ENCODE data around the gene TBC1D9. TPM values are rescaled to one million over a fixed set of nuclear protein-coding genes. Genes with fewer than 3 reads are reported as not detected.

Gene TBC1D9
- total and polyA plus RNA-seq, 8 donors: 4.9 to 38.2 (median 12.2) TPM

DNA sequence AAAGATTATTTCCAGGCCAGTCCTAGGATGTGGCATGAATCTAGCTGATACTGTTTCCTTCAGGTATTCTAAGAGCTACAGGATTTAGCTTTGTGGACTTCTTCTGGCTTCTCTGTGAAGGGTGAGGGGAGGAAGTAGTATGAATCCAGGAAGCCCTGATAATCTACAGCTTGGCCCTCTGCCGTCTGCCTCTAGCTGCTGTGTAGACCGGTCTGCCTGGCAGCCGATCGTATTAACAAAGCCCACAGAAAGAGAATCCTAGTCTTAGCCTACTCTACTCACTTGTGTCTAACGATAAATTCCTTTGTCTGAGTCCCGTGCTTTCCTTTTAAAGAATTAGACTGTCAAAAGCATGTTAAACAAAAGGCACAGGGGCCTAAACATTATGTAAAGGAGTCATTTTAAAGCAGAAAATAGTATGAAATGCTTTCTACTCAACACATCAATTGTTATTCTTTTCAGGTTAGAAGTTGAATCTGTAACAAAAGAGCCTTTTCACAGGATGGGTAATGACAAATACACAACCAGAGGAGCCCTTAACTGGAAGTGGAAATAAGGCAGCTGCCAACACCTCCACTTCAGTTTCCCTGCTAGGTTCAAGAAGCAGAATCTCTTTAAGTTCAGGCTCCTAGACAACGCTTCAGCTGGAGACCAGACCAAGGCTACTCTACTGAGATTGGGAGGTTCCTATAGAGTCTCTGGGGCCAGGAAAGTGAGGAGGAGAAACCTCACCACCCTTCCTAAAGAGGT is 138.5 kb downstream of the TBC1D9 start:
- 29 to 35% (median 34%) methylated on average over 7 of the region's 7 CpGs for WGBS, 5 donors
- Histone ChIP-seq H3K27me3 (no peaks in the 10 kb centered on the region), H3K27ac (no peak overlapping the region), H3K4me3 (no peak overlapping the region), H3K36me3 (peaks cover 5 to 13% (median 9%) of the 10 kb centered on the region in 4 donors), H3K9me3 (no peaks in the 10 kb centered on the region), H3K4me1 (peaks cover 0 to 6% (median under 1%) of the 10 kb centered on the region in 4 donors)
- no peak for TF ChIP-seq POLR2AphosphoS5 (IDR thresholded peaks at IDR 0.05)
- TF ChIP-seq EP300 (IDR thresholded peaks at IDR 0.05): no peak
- TF ChIP-seq POLR2A (IDR thresholded peaks at IDR 0.05): no peak
- TF ChIP-seq, protein P1, sequence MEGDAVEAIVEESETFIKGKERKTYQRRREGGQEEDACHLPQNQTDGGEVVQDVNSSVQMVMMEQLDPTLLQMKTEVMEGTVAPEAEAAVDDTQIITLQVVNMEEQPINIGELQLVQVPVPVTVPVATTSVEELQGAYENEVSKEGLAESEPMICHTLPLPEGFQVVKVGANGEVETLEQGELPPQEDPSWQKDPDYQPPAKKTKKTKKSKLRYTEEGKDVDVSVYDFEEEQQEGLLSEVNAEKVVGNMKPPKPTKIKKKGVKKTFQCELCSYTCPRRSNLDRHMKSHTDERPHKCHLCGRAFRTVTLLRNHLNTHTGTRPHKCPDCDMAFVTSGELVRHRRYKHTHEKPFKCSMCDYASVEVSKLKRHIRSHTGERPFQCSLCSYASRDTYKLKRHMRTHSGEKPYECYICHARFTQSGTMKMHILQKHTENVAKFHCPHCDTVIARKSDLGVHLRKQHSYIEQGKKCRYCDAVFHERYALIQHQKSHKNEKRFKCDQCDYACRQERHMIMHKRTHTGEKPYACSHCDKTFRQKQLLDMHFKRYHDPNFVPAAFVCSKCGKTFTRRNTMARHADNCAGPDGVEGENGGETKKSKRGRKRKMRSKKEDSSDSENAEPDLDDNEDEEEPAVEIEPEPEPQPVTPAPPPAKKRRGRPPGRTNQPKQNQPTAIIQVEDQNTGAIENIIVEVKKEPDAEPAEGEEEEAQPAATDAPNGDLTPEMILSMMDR (IDR thresholded peaks at IDR 0.05): no peak
- intact Hi-C loops (cut with DNase I; ENCODE audit: low total_unique reads): no loop called here
- peak; percentile 59 to 62 for DNase-seq

GRCh38 chr4:140615451-140615850 is 140.7 kb downstream of the TBC1D9 start:
- H3K4me1 ChIP-seq: peaks cover 0 to 7% (median 3%) of the 10 kb centered on the region in 4 donors
- H3K36me3 ChIP-seq: no peaks in the 10 kb centered on the region
- no peak for DNase-seq
- no peaks in the 10 kb centered on the region for H3K27me3 ChIP-seq
- no peaks in the 10 kb centered on the region for H3K9me3 ChIP-seq
- TF ChIP-seq POLR2A (IDR thresholded peaks at IDR 0.05): no peak
- no peak for TF ChIP-seq POLR2AphosphoS5 (IDR thresholded peaks at IDR 0.05)
- no peak for TF ChIP-seq EP300 (IDR thresholded peaks at IDR 0.05)
- TF ChIP-seq, protein P1 (IDR thresholded peaks at IDR 0.05): no peak
- intact Hi-C loops (cut with DNase I; ENCODE audit: low total_unique reads): no loop called here
- WGBS, 5 donors: 32 to 65% (median 48%) methylated on average over 1 of the region's 1 CpG
- no peak overlapping the region for H3K4me3 ChIP-seq
- H3K27ac ChIP-seq: no peak overlapping the region

- no peak overlapping the region for H3K27ac ChIP-seq
- no peaks in the 10 kb centered on the region for H3K36me3 ChIP-seq
- H3K4me3 ChIP-seq: no peak overlapping the region
- H3K27me3 ChIP-seq: no peaks in the 10 kb centered on the region
- H3K9me3 ChIP-seq: no peaks in the 10 kb centered on the region
- no peak for TF ChIP-seq POLR2A (IDR thresholded peaks at IDR 0.05)
- no peak for TF ChIP-seq POLR2AphosphoS5 (IDR thresholded peaks at IDR 0.05)
- TF ChIP-seq EP300 (IDR thresholded peaks at IDR 0.05): no peak
- TF ChIP-seq, protein P1 (IDR thresholded peaks at IDR 0.05): no peak
- WGBS, 5 donors: 15 to 35% (median 21%) methylated on average over 1 of the region's 1 CpG
- peaks cover 0 to 7% (median 4%) of the 10 kb centered on the region in 4 donors for H3K4me1 ChIP-seq
- no peak for DNase-seq
- intact Hi-C loops (cut with DNase I; ENCODE audit: low total_unique reads): no loop called here
These were observed 143.8 kb downstream of the TBC1D9 start for GRCh38 chr4:140612357-140612756.

- WGBS, 5 donors: 63 to 75% (median 69%) methylated on average over 3 of the region's 3 CpGs
- DNase-seq: no peak
- intact Hi-C loops (cut with DNase I; ENCODE audit: low total_unique reads): no loop called here
These were observed 144.3 kb downstream of the TBC1D9 start for GRCh38 chr4:140611854-140612253.

More at GRCh38 chr4:140611854-140612253, 144.3 kb downstream of the TBC1D9 start:
- no peak overlapping the region for H3K27ac ChIP-seq
- no peaks in the 10 kb centered on the region for H3K9me3 ChIP-seq
- H3K36me3 ChIP-seq: no peaks in the 10 kb centered on the region
- H3K4me3 ChIP-seq: no peak overlapping the region
- H3K4me1 ChIP-seq: peaks cover 0 to 7% (median 3%) of the 10 kb centered on the region in 4 donors
- TF ChIP-seq POLR2A (IDR thresholded peaks at IDR 0.05) (no peak), EP300 (IDR thresholded peaks at IDR 0.05) (no peak), POLR2AphosphoS5 (IDR thresholded peaks at IDR 0.05) (no peak)
- TF ChIP-seq, protein P1 (IDR thresholded peaks at IDR 0.05): no peak
- no peaks in the 10 kb centered on the region for H3K27me3 ChIP-seq
